Left ventricle myocardium superior (tissue), 1 donor: ENCODE results near the gene TNS1. TPM values are rescaled to one million over a fixed set of nuclear protein-coding genes. Genes with fewer than 3 reads are reported as not detected.

Source experiments
- ATAC-seq: fragments of 200-7000 bp; cut with Tn5 transposase; one replicate; pipeline ENCODE4 v1.9.1; 2020; ENCODE audit warnings: mild to moderate bottlenecking, moderate library complexity
- DNase-seq: peaks from one replicate; pipeline ENCODE4 v3.0.0-alpha.2; 2020
- intact Hi-C: fragments of 100-400 bp; cut with micrococcal nuclease; formaldehyde crosslinking; loops from one replicate; pipeline ENCODE4 v1.11.0; 2022
- total RNA-seq: library from RNA; stranded (reverse); fragmentation: NEBNext Ultra II Directional; extraction: Animal tissue kit (Norgen Biotek cat#: 25700); gene quantifications from one replicate; pipeline ENCODE4 v1.2.1, GENCODE V29; 2021
- donor health status: DM: no; HTN: yes; CAD: no; lungs with severe emphysema.

Gene TNS1
- total RNA-seq, 1 donor from 2014 or later: 783 TPM

GRCh38 chr2:218003981-218004419 lies 1.2 kb upstream of the TNS1 start:
- ATAC-seq (peak; percentile 89), DNase-seq (peak; percentile 88)
- intact Hi-C loops: no loop called here

- peak; percentile 67 for ATAC-seq
These were observed 618 bp upstream of the TNS1 start for GRCh38 chr2:218003281-218003944.

DNA sequence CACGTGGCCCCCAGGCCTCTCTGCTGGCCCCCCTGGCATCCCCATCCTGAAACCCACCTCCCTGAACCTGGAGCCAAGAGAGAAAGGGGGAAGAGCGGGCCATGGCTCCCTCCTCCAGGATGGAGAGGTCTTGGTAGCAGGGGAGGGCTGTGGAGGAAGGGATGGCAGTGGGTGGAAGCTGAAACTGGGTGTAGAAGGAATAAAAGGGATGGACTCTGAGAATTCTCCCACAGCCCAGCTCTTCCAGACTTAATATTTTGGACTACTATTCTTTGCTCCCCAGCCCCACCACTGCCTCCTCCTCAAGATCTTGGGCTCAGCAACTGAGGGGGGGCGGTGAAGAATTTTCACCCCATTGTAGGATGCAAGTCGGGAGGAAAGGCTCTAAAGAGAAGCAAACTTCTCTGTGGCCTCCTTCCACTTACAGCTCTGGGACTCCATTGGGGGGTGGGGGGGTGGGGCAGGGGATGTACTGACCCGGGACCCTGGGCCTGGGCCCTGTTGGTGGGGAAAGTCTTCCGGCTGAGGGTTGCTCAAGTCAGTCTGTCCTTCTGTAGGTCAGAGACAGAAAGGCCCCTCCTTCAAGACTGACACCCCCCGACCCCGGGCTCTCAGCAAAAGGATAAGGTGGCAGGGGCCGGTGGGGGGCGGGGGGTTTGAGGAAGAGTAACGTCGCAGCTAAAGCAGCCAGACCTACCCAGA lies 501 bp downstream of the TNS1 start:
- intact Hi-C loops: no loop called here
- ATAC-seq (no peak), DNase-seq (no peak)

More at GRCh38 chr2:218003281-218003944, 618 bp upstream of the TNS1 start:
- peak; percentile 77 for DNase-seq
- intact Hi-C loops: no loop called here

DNA sequence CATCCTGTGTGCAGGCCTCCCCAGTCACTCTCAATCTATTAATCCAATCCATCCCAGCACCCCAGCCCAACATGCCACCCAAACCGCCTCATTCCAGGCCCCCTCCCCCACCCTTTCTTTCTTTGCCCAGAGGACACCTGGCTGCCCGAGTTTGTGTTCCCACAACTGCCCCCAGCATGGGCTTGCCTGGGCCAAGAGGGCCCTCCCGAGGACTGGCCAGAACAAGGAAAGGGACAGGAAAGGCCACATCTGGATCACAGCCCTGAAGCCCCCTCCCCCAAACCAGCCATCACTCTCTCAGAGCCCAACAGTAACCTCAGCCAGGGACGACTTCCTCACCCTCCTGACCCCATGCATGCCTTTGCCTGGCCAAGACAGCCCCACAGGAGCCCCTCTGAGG lies 1.2 kb downstream of the TNS1 start:
- ATAC-seq (no peak), DNase-seq (no peak)
- intact Hi-C loops: no loop called here

DNA sequence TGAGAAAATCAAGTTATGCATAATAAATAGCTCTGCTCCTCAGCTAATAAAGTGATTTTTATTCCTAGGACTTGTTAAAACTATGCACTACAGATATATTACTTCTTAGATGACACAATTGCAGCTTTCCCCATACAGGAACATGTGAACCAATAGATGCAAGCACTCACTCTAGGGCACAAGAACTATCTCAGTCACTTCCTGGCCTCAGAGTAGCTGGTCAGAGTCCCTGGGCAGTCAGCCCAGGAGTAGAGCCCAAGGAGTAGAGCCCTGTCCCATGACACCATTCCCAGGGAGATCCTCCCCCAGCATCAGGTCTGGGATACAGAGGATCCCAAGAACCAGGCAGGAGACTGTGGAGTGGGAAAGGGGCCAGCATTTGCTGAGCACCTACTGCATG lies 2.7 kb downstream of the TNS1 start:
- intact Hi-C loops: no loop called here
- DNase-seq (peak; percentile 50), ATAC-seq (no peak)

- no peak for ATAC-seq
- intact Hi-C loops: no loop called here
- DNase-seq: no peak
These were observed 3.2 kb downstream of the TNS1 start for GRCh38 chr2:217999595-217999959.

GRCh38 chr2:217998926-217999594 lies 3.7 kb downstream of the TNS1 start:
- intact Hi-C loops: no loop called here
- ATAC-seq (no peak), DNase-seq (no peak)

GRCh38 chr2:217997510-217997909 lies 5.3 kb downstream of the TNS1 start:
- DNase-seq (no peak), ATAC-seq (no peak)
- intact Hi-C loops: no loop called here

GRCh38 chr2:217996361-217996760 lies 6.4 kb downstream of the TNS1 start:
- peak; percentile 56 for ATAC-seq
- peak; percentile 56 for DNase-seq
- intact Hi-C loops: no loop called here

DNA sequence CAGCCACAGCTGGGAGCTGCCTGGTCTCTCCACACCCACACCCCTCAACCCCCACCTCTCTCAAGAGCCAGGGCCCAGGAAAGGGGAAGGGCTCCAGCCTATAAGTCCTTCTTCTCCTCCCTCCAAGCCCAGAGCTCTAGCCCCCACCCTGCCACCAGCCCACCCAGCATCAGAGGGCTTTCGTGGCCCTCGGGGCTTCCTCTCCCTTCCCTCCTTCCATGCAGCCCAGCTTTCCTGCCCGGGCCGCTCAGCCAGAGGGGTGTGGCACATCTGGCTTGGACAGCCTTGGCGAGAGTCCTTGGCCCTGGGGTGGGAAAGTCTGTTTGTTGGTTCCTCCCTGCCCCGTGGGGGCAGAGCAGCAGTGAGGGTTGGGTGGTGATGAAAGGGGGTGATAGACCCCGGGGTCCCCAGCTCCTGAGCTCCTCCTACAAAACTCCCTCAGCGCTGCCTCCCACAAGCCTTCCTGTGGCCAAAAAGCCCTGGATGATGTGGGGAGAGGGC lies 7.0 kb downstream of the TNS1 start:
- ATAC-seq (peak; percentile 77), DNase-seq (peak; percentile 83)
- intact Hi-C loops: no loop called here

DNA sequence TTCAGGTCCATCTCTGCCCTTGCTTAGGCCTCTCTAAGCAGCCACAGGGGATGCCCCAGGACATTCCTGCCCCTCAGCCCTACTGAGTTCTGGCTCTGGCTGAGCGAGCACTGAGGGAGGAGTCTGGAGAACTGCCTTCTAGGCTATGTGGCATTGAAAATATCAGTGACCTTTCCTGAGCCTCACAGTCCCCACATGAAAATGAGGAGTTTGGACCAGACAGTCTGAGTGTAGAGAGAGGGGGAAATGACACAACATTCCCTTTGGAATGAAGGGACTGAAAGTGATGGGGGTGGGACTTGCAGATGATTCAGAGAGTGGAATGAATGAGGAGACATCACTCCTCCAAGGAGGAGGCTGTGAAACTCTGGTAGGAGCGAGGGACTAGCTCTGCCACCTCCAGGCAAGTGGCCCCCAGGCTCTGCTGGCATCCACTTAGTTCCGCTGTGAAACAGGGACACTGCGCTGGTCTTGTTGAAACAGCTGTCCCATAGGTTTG lies 8.0 kb downstream of the TNS1 start:
- ATAC-seq: peak; percentile 1
- DNase-seq: no peak
- intact Hi-C loops: loop anchor here (5.0 kb wide), 1 partner anchor 208 kb away; no protein-coding TSS in a partner anchor

DNA sequence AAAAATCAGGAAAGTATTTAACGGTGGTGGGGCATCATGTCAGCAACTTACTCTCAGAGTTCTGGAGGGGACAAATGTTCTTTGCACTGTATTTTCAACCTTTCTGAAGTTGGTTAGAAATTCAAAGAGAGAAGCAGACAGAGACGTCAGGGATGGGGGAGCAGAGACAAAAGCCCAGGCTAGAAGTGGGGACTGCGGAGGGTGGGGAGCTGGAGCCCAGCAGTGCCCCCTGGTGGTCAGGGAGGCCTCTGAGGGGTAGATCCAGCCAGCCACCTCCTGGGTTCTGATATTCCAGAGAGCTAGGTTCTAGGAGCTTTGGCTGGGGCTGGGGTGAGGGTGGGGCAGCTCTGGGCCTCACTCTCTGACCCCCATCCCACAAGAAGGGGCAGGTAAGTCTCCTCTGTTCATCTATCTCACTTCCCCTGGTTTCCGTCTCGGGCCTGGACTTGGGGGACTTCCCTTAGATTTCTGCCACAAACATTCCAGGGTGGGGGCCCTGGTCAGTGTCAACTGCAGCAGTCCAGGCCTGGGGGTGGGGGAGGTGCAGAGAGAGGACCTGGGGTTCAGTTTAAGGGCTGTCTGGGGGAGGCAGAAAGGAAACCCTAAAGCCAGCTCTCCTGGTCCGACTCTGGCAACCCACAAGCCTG lies 8.9 kb downstream of the TNS1 start:
- DNase-seq: peak; percentile 87
- intact Hi-C loops: loop anchor here (5.0 kb wide), 1 partner anchor 207 kb away; no protein-coding TSS in a partner anchor
- ATAC-seq: peak; percentile 49

DNA sequence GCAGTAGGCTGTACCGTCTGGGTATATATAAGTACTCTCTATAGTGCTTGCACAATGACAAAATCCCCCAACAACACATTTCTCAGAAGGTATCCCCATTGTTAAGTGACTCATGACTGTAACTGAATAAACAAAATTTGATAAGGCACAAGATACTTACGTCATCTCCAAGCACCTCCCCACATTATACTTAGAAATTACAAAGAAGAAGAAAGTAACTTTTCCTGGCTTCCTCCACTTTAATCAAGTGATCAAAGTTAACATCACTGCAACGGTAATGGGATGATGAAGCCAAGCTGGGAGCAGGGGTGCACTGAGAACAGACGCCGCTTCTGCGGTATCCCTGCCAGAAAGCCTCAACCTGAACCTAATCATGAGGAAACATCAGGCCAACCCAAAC lies 9.7 kb downstream of the TNS1 start:
- DNase-seq: no peak
- intact Hi-C loops: loop anchor here (5.0 kb wide), 1 partner anchor 206 kb away; no protein-coding TSS in a partner anchor
- no peak for ATAC-seq

DNA sequence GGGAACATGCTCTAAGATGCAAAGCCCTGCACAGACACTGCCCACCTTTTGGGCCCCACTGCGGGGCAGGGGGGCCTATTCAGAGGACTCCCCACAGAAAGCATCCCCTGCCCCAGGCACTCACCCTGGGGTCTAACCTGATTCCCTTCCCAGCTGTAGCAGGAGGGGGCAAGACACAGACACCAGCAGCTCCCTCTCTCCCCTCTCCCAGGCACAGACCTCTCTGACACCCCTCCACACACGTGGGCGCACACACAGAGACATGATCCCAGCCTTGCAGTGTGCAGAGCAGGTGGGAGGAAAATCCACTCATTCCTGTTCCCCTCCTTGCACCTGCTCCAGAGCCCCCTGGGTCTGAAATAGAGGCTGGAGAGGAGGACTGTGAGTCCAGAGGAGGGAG lies 10.7 kb downstream of the TNS1 start:
- ATAC-seq (no peak), DNase-seq (no peak)
- intact Hi-C loops: loop anchor here (5.0 kb wide), 1 partner anchor 205 kb away; no protein-coding TSS in a partner anchor

GRCh38 chr2:217990791-217991465 lies 11.9 kb downstream of the TNS1 start:
- intact Hi-C loops: loop anchor here (5.0 kb wide), 1 partner anchor 204 kb away; no protein-coding TSS in a partner anchor

GRCh38 chr2:217990389-217990788 lies 12.4 kb downstream of the TNS1 start:
- intact Hi-C loops: loop anchor here (5.0 kb wide), 1 partner anchor 203 kb away; no protein-coding TSS in a partner anchor
- DNase-seq (no peak), ATAC-seq (no peak)

More at GRCh38 chr2:217990791-217991465, 11.9 kb downstream of the TNS1 start:
- DNase-seq (no peak), ATAC-seq (no peak)

DNA sequence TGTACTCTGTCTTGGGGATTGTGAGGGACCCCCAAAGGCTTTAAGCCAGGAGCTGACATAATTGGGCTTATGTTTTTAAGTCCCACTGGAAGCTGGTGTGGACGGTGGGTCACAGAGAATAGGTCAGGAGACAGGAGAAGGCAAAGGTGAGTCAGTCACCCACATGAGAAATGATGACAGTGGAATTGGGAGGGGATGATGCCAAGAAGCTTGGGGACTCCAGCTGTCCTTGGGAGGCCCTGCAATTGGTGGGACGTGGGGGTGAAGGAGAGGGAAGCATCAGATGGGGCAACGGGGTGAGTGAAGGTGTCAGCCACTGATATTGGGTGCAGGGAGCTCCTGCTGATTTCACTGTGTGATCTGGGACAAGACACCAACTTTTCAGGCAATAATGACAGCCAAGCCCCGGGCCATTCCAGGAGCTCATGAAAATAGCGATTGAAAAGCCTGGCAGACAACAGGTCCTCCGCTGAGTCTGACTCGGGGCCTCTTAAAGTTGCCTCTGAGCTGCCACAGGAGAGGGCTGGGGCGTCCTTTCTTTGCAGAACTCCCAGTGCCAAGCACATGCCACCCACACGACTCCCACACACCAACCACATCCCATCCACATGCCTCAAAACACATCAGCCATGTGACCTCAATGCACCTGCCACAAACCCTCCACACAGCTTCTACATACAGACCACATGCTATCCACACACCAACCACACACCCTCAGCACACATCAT lies 13.4 kb downstream of the TNS1 start:
- intact Hi-C loops: loop anchor here (10.0 kb wide), 1 partner anchor 105 kb away; no protein-coding TSS in a partner anchor
- no peak for ATAC-seq
- DNase-seq: no peak

- DNase-seq (no peak), ATAC-seq (peak; percentile 59)
- intact Hi-C loops: loop anchor here (10.0 kb wide), 1 partner anchor 104 kb away; no protein-coding TSS in a partner anchor
These were observed 14.0 kb downstream of the TNS1 start for GRCh38 chr2:217988840-217989204.
